Neural cell (in vitro differentiated cells): ENCODE results near the gene HOXC9. TPM values are rescaled to one million over a fixed set of nuclear protein-coding genes. Genes with fewer than 3 reads are reported as not detected.

Experiments
- H2AFZ ChIP-seq: fragments of 200-600, 300-800 bp; sonication (generic), shearing (Covaris generic); 2 replicates; pipeline ENCODE4 v1.6.0; 2014; ENCODE audit warnings: low read depth, mild to moderate bottlenecking, antibody characterized with exemption, low read length, moderate library complexity
- H3F3A ChIP-seq: fragments of 200-600 bp; shearing (Covaris generic); 2 replicates; pipeline ENCODE4 v1.6.1; 2016; ENCODE audit warnings: mild to moderate bottlenecking, moderate library complexity, mixed read lengths, antibody characterized with exemption, low read length; ENCODE audit not compliant: insufficient read depth, poor library complexity, severe bottlenecking
- H3K27ac ChIP-seq: fragments of 200-600, 300-800 bp; sonication (generic), shearing (Covaris generic); 2 replicates; pipeline ENCODE4 v1.5.1; 2014; ENCODE audit warnings: mild to moderate bottlenecking, low read length, moderate library complexity
- H3K27me3 ChIP-seq: fragments of 300-800, 200-600 bp; sonication (generic), shearing (Covaris generic); 2 replicates; pipeline ENCODE4 v1.6.0; 2014; ENCODE audit warnings: mild to moderate bottlenecking, low read depth, low read length, moderate library complexity; ENCODE audit not compliant: insufficient read depth
- H3K36me3 ChIP-seq: fragments of 300-800, 200-600 bp; sonication (generic), shearing (Covaris generic); 2 replicates; pipeline ENCODE4 v1.5.1; 2014; ENCODE audit warnings: mild to moderate bottlenecking, antibody characterized with exemption, low read length, moderate library complexity; ENCODE audit not compliant: insufficient read depth
- H3K4me2 ChIP-seq: fragments of 300-800, 200-600 bp; sonication (generic), shearing (Covaris generic); 2 replicates; pipeline ENCODE4 v1.6.0; 2014; ENCODE audit warnings: mild to moderate bottlenecking, low read length
- H3K4me3 ChIP-seq: fragments of 300-800, 200-600 bp; sonication (generic), shearing (Covaris generic); 2 replicates; pipeline ENCODE4 v1.5.1; 2014; ENCODE audit warnings: mild to moderate bottlenecking, low read length, moderate library complexity
- H3K79me2 ChIP-seq: fragments of 200-600 bp; shearing (Covaris generic); replicated peaks from 2 replicates; pipeline ENCODE4 v1.6.0; 2014; ENCODE audit warnings: mild to moderate bottlenecking, low read length, moderate library complexity; ENCODE audit not compliant: insufficient read depth
- H3K9ac ChIP-seq: fragments of 300-800, 200-600 bp; sonication (generic), shearing (Covaris generic); 2 replicates; pipeline ENCODE4 v1.6.1; 2016; ENCODE audit warnings: mild to moderate bottlenecking, low read length, mixed read lengths
- H3K9me2 ChIP-seq: fragments of 200-600 bp; shearing (Covaris generic); 2 replicates; pipeline ENCODE4 v1.6.1; 2016; ENCODE audit warnings: mild to moderate bottlenecking, low read length, mixed read lengths; ENCODE audit not compliant: insufficient read depth
- H3K9me3 ChIP-seq: fragments of 200-600, 300-800 bp; sonication (generic), shearing (Covaris generic); 2 replicates; pipeline ENCODE4 v1.6.1; 2016; ENCODE audit warnings: mild to moderate bottlenecking, mixed run types, low read length, moderate library complexity, mixed read lengths
- H4K20me1 ChIP-seq: fragments of 200-600 bp; shearing (Covaris generic); 2 replicates; pipeline ENCODE4 v1.6.1; 2016; ENCODE audit warnings: mild to moderate bottlenecking, mixed run types; ENCODE audit not compliant: insufficient read depth
- CTCF ChIP-seq: fragments of 450-650 bp; IDR thresholded peaks from 2 replicates; pipeline ENCODE4 v1.5.1; 2014; ENCODE audit warnings: antibody characterized with exemption, mild to moderate bottlenecking, moderate library complexity; ENCODE audit not compliant: poor library complexity, severe bottlenecking
- EP300 ChIP-seq: fragments of 450-650 bp; conservative IDR thresholded peaks from 2 replicates; pipeline ENCODE4 v1.6.1; 2014; ENCODE audit warnings: antibody characterized with exemption, mild to moderate bottlenecking, moderate library complexity; ENCODE audit not compliant: poor library complexity, severe bottlenecking
- EZH2 ChIP-seq: fragments of 200-600, 300-800 bp; shearing (Covaris generic), sonication (generic); IDR thresholded peaks from 2 replicates; pipeline ENCODE4 v1.6.1; 2014; ENCODE audit warnings: antibody characterized with exemption, low read length, borderline replicate concordance, mild to moderate bottlenecking; ENCODE audit not compliant: insufficient read depth, poor library complexity, severe bottlenecking
- MXI1 ChIP-seq: fragments of 450-650 bp; conservative IDR thresholded peaks from 2 replicates; pipeline ENCODE4 v1.6.1; 2014; ENCODE audit warnings: antibody characterized with exemption, mild to moderate bottlenecking; ENCODE audit not compliant: poor library complexity, severe bottlenecking
- POLR2AphosphoS5 ChIP-seq: IDR thresholded peaks from 2 replicates; pipeline ENCODE4 v1.6.1; 2012
- RAD21 ChIP-seq: fragments of 450-650 bp; conservative IDR thresholded peaks from 2 replicates; pipeline ENCODE4 v1.6.1; 2014; ENCODE audit warnings: antibody characterized with exemption, mild to moderate bottlenecking, moderate library complexity
- REST ChIP-seq: IDR thresholded peaks from 2 replicates; pipeline ENCODE4 v1.6.1; 2012; ENCODE audit warnings: borderline replicate concordance
- SMC3 ChIP-seq: fragments of 450-650 bp; conservative IDR thresholded peaks from 2 replicates; pipeline ENCODE4 v1.6.1; 2014; ENCODE audit warnings: antibody characterized with exemption, mild to moderate bottlenecking, moderate library complexity; ENCODE audit not compliant: poor library complexity
- TAF1 ChIP-seq: IDR thresholded peaks from 2 replicates; pipeline ENCODE4 v1.6.1; 2012; ENCODE audit warnings: low read depth
- polyA plus RNA-seq: library from polyadenylated mRNA; depleted of rRNA; stranded (reverse); fragments of >200 nt; gene quantifications from 2 replicates; pipeline ENCODE4 v1.2.3, GENCODE V29; 2014

The HOXC9 gene
- polyA plus RNA-seq, 1 donor from 2014 or later, result not detected

DNA sequence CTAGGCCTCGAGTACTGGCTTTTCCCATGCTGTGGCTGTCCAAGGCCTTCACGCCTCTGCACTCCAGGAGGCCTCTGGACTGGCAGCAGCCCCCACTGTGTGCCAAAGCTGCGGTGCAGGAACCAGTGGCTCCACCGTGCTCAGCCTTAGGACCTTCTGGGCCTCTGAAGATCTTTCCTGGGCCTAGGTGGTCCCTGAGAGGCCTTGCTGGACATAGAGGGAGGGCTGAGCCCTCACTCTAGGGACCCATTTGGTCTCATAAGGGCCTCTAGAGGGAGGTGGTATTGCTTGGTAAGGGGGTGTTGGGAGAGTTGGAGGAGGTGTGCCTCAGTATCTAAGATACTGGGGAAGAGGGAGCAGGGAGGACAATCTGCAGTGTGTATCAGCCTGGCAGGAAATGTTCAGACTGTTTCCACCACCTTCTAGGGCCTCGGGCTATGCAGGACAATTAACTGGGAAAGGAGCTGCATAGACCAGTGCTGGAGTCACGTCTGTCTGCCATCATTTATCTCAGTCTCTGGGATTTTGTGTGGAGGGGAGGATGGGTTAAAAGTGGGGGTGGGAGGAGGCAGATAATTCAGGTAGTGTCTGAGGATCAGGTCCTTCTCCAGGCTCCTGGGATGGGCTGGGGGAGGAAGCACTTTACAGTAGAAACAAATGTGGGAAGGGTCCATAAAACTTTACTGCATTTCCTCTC, 35.8 kb downstream of the HOXC9 start:
- no peak overlapping the region for H3K4me3 ChIP-seq
- H2AFZ ChIP-seq, result no peak overlapping the region
- H3K36me3 ChIP-seq, result no peaks in the 10 kb centered on the region
- no peak overlapping the region for H3K4me2 ChIP-seq
- no peak overlapping the region for H3K27ac ChIP-seq
- peaks cover 100% of the 10 kb centered on the region for H3K27me3 ChIP-seq
- H3K79me2 ChIP-seq, result no peaks in the 10 kb centered on the region
- H4K20me1 ChIP-seq, result no peaks in the 10 kb centered on the region
- TF ChIP-seq POLR2AphosphoS5, result no peak
- TF ChIP-seq CTCF, result no peak
- no peak for TF ChIP-seq EP300
- no peak for TF ChIP-seq EZH2
- TF ChIP-seq TAF1, result no peak
- TF ChIP-seq MXI1, result no peak
- TF ChIP-seq REST, result no peak
- TF ChIP-seq RAD21, result no peak
- H3F3A ChIP-seq, result no peaks in the 10 kb centered on the region
- H3K9ac ChIP-seq, result no peak overlapping the region
- no peaks in the 10 kb centered on the region for H3K9me3 ChIP-seq
- no peaks in the 10 kb centered on the region for H3K9me2 ChIP-seq

DNA sequence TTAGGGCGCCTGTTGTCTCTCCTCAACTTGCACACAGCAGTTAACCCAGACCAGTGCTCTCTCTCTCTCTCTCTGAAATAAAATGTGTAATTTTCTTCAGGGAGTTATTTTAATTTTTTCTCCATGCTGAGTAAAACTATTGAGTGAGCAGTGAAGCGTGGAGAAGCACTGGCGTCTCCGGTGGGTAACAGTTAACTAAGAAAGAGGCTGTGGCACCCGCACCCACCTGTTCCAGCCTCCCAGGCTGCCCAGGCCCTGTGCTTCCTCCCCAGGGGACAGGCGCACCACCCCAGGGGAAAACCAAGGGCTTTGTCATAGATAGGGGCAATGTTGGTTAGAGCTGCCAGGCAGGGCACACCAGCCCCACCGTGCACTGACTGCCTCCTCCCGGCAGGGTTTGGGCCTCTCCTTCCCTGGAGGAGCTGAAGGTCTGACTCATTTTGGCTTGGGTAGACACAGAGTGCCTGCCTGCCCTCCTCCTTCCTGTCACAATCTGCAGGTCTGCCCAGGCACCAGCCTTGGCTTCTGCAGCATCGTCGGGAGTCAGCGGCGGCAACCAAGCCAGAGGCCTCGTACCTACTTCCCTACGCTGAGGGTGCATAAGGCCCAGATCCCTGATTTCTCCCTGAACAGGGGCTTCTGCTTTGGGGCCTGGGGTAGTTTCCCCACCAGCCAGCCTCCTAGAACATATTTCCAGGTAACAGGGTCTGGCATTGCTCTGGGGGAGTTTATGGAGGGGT, 36.8 kb downstream of the HOXC9 start:
- Histone ChIP-seq H3K27me3 (peaks cover 100% of the 10 kb centered on the region), H3K27ac (no peak overlapping the region), H4K20me1 (no peaks in the 10 kb centered on the region)

More for the DNA sequence above, 36.8 kb downstream of the HOXC9 start:
- Histone ChIP-seq H3K4me2 (no peak overlapping the region), H3K36me3 (no peaks in the 10 kb centered on the region), H2AFZ (no peak overlapping the region), H3F3A (no peaks in the 10 kb centered on the region), H3K9me2 (no peaks in the 10 kb centered on the region), H3K4me3 (no peak overlapping the region), H3K79me2 (no peaks in the 10 kb centered on the region), H3K9me3 (no peaks in the 10 kb centered on the region), H3K9ac (no peak overlapping the region)
- TF ChIP-seq EZH2, result no peak
- TF ChIP-seq RAD21, result no peak
- no peak for TF ChIP-seq CTCF
- no peak for TF ChIP-seq REST
- no peak for TF ChIP-seq MXI1
- TF ChIP-seq TAF1, result no peak
- TF ChIP-seq POLR2AphosphoS5, result no peak
- TF ChIP-seq EP300, result no peak
- TF ChIP-seq SMC3, result no peak
